NCI-H748 (cell line): ENCODE data around the gene UEVLD.

Experiments used
- DNase-seq: peaks from one replicate; lab custom pipeline; 2025; ENCODE audit not compliant: unreplicated experiment; lab: John Stamatoyannopoulos, UW

Gene UEVLD

DNA sequence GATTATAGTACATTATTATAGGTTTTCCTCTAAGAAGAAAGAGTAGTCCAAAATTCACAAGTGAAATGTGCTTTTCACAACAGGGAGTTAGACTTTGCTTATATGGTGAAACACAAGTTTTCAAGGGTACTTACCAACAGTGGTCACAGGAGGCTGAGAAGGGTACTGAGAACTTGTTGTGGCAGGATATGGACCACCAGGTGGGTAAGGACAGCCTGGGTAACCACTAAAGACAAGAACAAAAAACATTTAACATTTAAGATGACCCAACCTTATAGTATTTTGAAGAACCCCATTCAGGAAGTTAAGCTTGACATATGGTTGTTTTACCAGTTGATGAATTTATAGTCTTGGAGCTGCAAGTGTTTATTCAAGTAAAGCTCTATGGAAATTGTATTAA, 86.2 kb downstream of the UEVLD start:
- DNase-seq = no peak

DNA sequence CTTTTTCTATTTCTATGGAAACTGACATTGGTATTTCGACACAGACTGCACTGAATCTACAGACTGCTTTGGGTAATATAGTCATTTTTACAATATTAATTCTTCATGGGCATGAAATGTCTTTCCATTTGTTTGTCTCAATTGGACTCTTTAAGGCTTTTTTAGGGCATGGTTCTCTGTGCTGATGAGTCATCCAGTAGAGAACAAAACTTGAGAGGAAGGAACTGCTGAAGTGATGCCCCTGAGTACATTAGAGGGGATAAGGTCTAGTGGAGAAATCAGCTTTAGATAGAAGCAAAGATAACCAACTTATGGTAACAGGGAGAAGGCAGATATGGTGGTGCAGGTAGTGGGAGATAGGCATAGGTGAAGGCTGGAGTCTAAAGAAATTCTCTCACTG, 86.9 kb downstream of the UEVLD start:
- no peak for DNase-seq

DNA sequence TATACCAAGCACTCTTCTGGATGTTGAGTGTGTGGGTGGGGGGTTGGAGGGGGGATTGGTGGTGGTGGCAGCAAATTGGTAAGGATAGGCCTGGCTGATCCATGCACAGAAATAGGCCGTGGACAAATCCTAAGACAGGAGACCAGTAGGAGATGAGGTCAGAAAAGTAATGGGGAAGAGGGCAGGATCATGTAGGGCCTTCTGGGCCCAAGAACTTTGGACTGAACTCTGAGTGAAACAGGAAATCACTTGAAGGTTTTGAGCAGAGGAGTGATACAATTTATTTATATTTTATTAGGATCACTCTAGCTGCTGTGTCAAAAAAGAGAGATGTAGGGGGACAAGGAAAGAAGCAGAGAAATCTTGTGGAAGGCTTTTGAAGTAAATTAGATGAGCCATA, 90.5 kb downstream of the UEVLD start:
- no peak for DNase-seq

DNA sequence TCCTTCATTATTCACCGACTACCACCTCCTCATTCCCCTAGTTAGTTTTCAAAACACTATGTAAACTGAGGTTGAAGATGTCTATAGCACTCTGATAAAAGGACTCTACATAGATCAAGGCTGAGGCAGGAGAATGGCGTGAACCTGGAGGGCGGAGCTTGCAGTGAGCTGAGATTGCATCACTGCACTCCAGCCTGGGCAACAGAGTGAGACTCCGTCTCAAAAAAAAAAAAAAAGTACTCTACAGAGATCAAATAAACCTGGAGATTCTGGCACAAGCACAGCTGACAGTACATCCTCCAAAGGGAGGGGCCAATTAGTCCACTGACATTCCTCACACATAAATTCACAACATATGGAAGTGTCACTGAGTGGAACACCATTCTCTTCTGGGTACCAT, 92.8 kb downstream of the UEVLD start:
- DNase-seq = no peak

DNA sequence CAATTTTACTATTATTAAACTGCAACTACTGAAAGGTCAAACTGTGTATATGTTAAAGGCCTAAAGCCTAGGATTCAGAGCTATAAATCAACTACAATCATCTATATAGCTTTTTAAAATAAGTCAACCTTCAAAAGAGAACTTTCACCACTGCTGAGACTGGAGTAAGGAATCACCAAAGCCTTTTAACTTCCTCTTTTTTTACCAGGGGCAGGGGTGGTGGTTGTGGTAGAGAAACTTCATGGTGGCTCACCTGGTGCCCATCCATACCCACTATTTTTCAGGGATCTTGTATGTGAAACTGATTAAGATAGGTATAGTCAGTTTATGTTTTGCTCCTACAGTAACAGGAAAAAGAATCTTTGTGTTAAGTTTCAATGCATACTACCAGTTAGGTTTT, 93.3 kb downstream of the UEVLD start:
- DNase-seq = no peak

DNA sequence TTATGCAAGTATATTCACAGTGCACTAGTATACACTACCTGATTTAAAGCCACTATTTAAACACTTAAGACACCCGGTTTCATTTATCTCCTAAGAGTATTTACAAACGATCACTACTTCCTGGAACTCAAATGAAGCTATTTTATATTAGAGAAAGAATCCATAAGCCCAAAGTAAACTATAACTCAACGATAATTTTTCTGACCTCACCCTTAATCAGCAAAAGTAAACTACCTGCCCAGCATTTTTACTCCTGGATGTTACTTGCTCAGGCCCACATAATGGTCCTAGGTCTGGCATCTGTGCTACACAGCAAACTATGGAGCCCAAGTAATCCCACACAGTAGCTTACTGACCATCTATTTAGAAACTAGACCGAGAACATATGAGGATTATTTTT, 95.2 kb downstream of the UEVLD start:
- DNase-seq = no peak

DNA sequence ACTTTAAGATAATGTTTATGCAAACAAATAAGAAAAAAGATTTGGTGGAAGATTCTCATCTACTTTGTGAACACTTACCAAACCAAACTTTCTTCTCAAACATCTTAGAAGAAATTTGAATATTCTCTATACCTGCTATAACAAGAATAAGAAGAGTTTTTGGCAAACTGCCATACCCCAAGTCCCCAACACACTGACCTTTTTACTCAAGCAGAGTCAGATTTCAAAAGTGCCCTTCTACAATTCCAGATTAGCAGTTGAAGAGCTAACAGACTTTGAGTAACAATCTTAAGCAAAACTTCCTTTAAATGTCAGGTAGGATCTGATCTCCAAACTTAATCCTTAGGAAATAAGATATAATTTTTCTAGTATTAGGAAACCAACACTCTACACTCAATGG, 95.6 kb downstream of the UEVLD start:
- no peak for DNase-seq

DNA sequence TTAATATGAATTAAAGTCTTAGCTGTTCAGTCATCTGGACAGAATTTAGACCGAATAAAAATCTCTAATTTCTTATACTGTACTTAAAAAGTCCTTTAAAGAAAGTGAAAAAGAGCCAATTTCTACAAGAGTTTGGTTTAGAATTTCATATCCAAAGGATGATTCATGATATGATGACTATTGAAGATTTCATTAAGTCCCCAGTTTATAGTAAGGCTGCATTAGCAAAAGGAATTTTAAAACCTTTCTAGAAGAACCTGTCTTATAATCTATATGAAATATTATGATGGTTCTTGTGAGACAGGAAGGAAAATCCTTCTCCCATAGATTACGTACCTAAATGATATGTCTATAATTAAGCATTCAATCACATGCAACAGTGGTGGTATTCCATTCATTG, 96.6 kb downstream of the UEVLD start:
- no peak for DNase-seq

DNA sequence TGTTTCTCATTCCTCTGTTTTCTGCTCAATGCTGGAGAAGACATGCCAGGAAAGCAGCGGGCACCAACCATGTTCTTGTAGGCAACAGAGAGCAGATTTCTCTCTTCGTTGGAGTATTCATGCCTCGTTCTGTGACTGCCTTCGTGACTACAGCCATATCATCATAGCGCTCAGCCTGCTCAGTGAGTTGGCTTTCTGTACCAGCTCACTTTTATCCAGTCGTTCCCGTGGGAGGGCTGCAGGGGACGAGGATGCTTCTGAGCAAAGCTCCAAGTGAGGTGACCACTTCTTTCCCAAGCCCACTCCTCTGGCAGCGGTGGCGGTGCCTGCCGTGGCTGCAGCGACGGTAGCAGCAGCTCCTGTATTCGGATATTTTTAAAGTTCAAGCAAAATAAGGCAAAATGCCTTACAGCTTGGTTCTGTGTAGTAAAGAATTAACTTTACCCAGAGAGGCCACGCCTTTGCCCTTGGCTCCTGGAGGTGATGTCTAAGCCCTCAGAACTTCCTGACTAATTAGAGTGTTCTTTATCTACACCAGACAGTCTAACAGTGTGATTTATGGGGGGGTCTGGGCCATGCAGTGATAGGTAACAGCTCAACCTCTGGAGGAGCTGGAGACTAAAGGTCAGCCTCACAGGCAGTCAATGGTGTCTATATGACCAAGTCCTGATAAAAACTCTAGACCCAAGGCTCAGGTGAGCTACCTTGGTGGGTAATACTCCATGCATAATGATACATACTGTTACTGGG, 97.6 kb downstream of the UEVLD start:
- DNase-seq = no peak

DNA sequence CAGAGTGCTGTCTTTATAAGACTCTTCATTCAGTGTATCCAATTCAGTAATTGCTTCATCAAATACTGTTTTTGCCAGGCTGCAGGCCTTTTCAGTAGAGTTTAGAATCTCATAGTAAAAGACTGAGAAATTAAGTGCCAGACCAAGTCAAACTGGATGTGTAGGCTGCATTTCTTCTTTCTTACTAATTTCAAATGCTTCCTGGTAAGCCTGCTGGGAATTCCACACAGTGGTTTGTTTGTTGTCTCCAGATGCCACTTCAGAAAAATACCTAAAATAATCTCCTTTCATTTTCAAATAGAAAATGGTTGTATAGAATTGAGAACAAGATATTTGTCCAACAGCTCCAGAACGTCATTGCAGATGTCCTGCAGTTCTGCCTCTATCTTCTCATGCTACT, 98.2 kb downstream of the UEVLD start:
- DNase-seq = no peak

DNA sequence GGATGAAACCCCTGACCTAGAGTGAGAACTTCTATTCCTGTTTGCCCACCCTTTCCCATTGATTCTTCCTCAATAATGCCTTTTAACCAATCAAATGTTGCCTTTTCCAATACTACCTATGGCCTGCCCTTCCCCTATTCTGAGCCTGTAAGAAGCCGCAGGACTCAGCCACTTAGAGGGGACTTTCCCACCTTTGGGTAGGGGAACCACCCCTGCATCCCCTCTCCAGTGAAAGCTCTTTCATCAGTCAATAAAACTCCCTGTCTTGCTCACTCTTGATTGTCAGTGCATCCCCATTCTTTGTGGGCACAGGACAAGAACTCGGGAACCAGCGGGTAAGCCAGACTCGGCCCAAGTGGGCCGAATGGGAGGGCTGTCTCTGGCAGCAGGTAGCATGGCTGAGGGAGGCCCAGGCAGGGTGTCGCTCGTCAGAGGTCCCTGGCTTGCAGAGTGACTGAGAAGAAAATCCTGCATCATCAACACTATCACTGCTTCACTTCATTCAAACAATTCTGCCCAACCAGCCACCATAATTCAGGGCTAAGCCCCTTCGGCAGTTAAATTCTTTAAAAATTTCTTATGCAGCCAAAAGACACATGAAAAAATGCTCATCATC, 102.5 kb downstream of the UEVLD start:
- DNase-seq = no peak
